B cell (primary cell): ENCODE results near the gene APBA3. TPM values are rescaled to one million over a fixed set of nuclear protein-coding genes. Genes with fewer than 3 reads are reported as not detected.

Experiments
- ATAC-seq: fragments of 200-7000 bp; cut with Tn5 transposase; one replicate; pipeline ENCODE4 v1.10.0; 2021; ENCODE audit warnings: low read depth, mild to moderate bottlenecking, moderate number of reproducible peaks, moderate library complexity
- CTCF ChIA-PET: fragments of 350-600 bp; sonication (Branson Sonifier 250); formaldehyde crosslinking; loops from one replicate; lab custom pipeline; 2021; ENCODE audit warnings: antibody characterized with exemption, inconsistent platforms; lab: Charles Lee
- POLR2A ChIA-PET: fragments of 350-600 bp; sonication (Branson Sonifier 250); formaldehyde crosslinking; loops from one replicate; lab custom pipeline; 2021; ENCODE audit warnings: antibody characterized with exemption; lab: Charles Lee
- DNase-seq: peaks from one replicate; pipeline ENCODE4 v3.0.0; 2013
- H2AFZ ChIP-seq: 2 replicates; pipeline ENCODE4 v1.6.1; 2012; ENCODE audit warnings: mild to moderate bottlenecking, low read depth, low read length; ENCODE audit not compliant: insufficient read depth, poor library complexity, severe bottlenecking
- H3K27ac ChIP-seq, 2 donors: 1 replicate in 1 of 2; 2 replicates in 1 of 2; pipeline ENCODE4 v1.5.1; 2012 to 2013; ENCODE audit warnings: low read length in 2 of 2, mild to moderate bottlenecking in 2 of 2, moderate library complexity in 1 of 2
- H3K27me3 ChIP-seq, 4 experiments: fragments of 200-600 bp in 1 of 4; sonication (generic) in 1 of 4; replicated peaks in 1 of 4; 1 replicate in 2 of 4; 2 replicates in 2 of 4; pipeline versions ENCODE4 v1.6.1 to v1.7.0; 2013 to 2016; ENCODE audit warnings: low read length in 3 of 4, mild to moderate bottlenecking in 2 of 4, mixed read lengths in 1 of 4, moderate library complexity in 1 of 4; ENCODE audit not compliant: insufficient read depth in 4 of 4, control insufficient read depth in 3 of 4; ENCODE audit errors: control extremely low read depth in 1 of 4
- H3K36me3 ChIP-seq, 2 experiments: replicated peaks in 1 of 2; 1 replicate in 1 of 2; 2 replicates in 1 of 2; pipeline versions ENCODE4 v1.6.1 to v1.7.1; 2013; ENCODE audit warnings: low read length in 1 of 2; ENCODE audit not compliant: insufficient read depth in 2 of 2, control insufficient read depth in 1 of 2; ENCODE audit errors: control extremely low read depth in 1 of 2, extremely low read depth in 1 of 2
- H3K4me1 ChIP-seq, 2 donors: fragments of 200-600 bp in 1 of 2; sonication (generic) in 1 of 2; 1 replicate in 1 of 2; 2 replicates in 1 of 2; pipeline versions ENCODE4 v1.5.1 to v1.6.1; 2013 to 2017; ENCODE audit warnings: low read length in 2 of 2; ENCODE audit not compliant: control insufficient read depth in 2 of 2, insufficient read depth in 2 of 2
- H3K4me2 ChIP-seq: replicated peaks from 2 replicates; pipeline ENCODE3; 2012; ENCODE audit warnings: mild to moderate bottlenecking, low read depth, low read length; ENCODE audit not compliant: poor library complexity, severe bottlenecking
- H3K4me3 ChIP-seq, 5 experiments: fragments of 200-600 bp in 1 of 5; sonication (generic) in 1 of 5; 1 replicate in 3 of 5; 2 replicates in 2 of 5; pipeline versions ENCODE4 v1.5.1 to v1.7.0; 2011 to 2016; ENCODE audit warnings: low read length in 4 of 5, mild to moderate bottlenecking in 4 of 5, low read depth in 2 of 5, control low read depth in 1 of 5, moderate library complexity in 1 of 5; ENCODE audit not compliant: insufficient read depth in 1 of 5; ENCODE audit errors: control extremely low read depth in 1 of 5, extremely low read depth in 1 of 5
- H3K79me2 ChIP-seq: fragments of 200-600 bp; sonication (generic); one replicate; pipeline ENCODE4 v1.6.0; 2016; ENCODE audit warnings: low read length; ENCODE audit not compliant: control insufficient read depth, insufficient read depth
- H3K9ac ChIP-seq: fragments of 200-600 bp; sonication (generic); 2 replicates; pipeline ENCODE4 v1.6.1; 2017; ENCODE audit warnings: mild to moderate bottlenecking, low read length, moderate library complexity
- H3K9me3 ChIP-seq, 3 donors: one replicate each; pipeline versions ENCODE4 v1.6.1 to v1.7.1; 2013; ENCODE audit warnings: low read length in 2 of 3; ENCODE audit not compliant: control insufficient read depth in 2 of 3, insufficient read depth in 1 of 3; ENCODE audit errors: control extremely low read depth in 1 of 3
- H4K20me1 ChIP-seq: 2 replicates; pipeline ENCODE4 v1.6.0; 2012; ENCODE audit warnings: mild to moderate bottlenecking, low read length; ENCODE audit not compliant: insufficient read depth, control insufficient read depth, poor library complexity, severe bottlenecking
- H3K27ac Mint-ChIP-seq: one replicate; pipeline ENCODE4 v1.8.0; 2021; ENCODE audit warnings: mixed read lengths
- H3K27me3 Mint-ChIP-seq: one replicate; pipeline ENCODE4 v1.8.0; 2021; ENCODE audit warnings: mixed read lengths
- H3K4me1 Mint-ChIP-seq: one replicate; pipeline ENCODE4 v1.8.0; 2021; ENCODE audit warnings: mixed read lengths
- H3K4me3 Mint-ChIP-seq: one replicate; pipeline ENCODE4 v1.8.0; 2021; ENCODE audit warnings: mixed read lengths
- H3K9me3 Mint-ChIP-seq: one replicate; pipeline ENCODE4 v1.8.0; 2022; ENCODE audit warnings: mixed read lengths; ENCODE audit not compliant: insufficient read depth
- EZH2 ChIP-seq: IDR thresholded peaks from 2 replicates; pipeline ENCODE4 v1.6.1; 2012; ENCODE audit warnings: borderline replicate concordance, low read depth, mild to moderate bottlenecking, moderate library complexity, low read length; ENCODE audit not compliant: insufficient read depth, poor library complexity, severe bottlenecking
- WGBS: methylation state at CpG from one replicate; pipeline ENCODE4 v1.1.5; 2013; ENCODE audit warnings: missing lambda C conversion rate; ENCODE audit not compliant: insufficient coverage; 5-methylcytosine and 5-hydroxymethylcytosine counted together
- intact Hi-C: fragments of 100-400 bp; cut with micrococcal nuclease; formaldehyde crosslinking; loops from one replicate; pipeline ENCODE4 v1.10.0; 2022
- polyA plus RNA-seq: library from polyadenylated mRNA; depleted of rRNA; stranded (reverse); fragments of >200 nt; gene quantifications from 2 replicates; pipeline ENCODE4 v1.2.3, GENCODE V29; 2012
- total RNA-seq, 2 donors: library from RNA; stranded (reverse); fragments of 120-200 nt in 1 of 2; gene quantifications; 1 replicate in 1 of 2; 2 replicates in 1 of 2; pipeline versions ENCODE4 v1.2.3 to v1.2.4, GENCODE V29; 2013 to 2022
- TF ChIP-seq, protein P1 (sequence below): fragments of 200-600 bp; IDR thresholded peaks from one replicate; pipeline ENCODE4 v1.8.0; 2022; ENCODE audit warnings: antibody characterized with exemption, mild to moderate bottlenecking

Gene APBA3
- total and polyA plus RNA-seq, 2 donors (not counting 1 experiment from before 2014, with no cell fraction given), result 61.4 to 91.2 TPM

DNA sequence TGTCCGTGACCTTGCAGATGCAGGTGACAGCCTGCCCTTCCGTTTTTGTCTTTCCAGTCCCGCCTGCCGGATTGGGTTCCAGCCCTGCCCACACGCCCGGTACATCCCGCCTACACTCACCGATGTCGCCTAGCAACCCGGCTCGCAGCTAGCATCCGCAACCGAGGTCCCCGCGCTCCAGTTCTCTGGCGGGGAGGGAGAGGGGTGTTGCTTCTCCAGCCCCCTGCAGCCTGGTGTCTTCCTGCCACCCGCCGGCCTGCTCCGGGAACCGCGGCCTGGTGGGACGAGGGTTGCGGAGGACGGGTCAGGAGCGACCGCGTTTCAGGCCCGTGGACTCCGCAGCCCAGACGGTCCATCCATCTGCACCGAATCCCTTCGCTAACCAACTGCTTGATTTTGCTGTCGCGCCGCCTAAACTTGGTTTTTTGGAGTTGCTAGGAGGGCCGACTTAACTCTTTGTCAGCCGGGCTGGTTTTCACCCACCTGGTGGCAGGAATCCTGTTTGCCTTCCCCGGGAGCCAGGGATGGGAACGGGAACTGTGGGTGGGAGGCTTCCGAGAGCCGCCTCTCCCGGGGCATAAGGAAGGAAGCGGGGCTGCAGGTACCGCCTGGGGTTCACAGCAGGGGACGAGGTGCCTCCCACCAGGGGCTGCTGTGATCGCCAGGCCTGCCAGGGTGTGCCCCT, 40.1 kb upstream of the APBA3 start:
- H3K9me3 ChIP-seq, result peaks cover 1 to 16% (median 5%) of the 10 kb centered on the region in 3 donors
- intact Hi-C loops, result no loop called here
- H3K27ac Mint-ChIP-seq, result peak overlapping the region; percentile 10

DNA sequence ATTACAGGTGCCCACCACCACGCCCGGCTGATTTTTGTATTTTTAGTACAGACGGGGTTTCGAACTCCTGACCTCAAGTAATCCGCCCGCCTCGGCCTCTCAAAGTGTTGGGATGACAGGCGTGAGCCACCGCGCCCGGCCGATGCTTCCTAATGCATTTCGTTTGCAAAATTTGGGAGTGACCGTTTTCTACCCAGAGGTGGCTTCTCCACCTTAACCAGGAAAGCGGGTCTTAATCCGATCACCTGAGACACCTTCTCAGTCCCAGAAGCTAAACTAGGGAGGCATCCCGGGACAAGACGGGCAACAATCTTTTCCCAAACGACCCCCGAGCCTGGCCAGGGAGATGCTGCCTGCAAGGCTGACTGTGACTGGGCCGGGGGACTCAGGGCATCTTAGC, 39.5 kb upstream of the APBA3 start:
- POLR2A ChIA-PET, result no interaction called here
- peaks cover 0 to 16% (median 7%) of the 10 kb centered on the region in 4 experiments for H3K27me3 ChIP-seq
- 46% methylated on average over 21 of the region's 21 CpGs for WGBS
- peaks cover 1 to 18% (median 11%) of the 10 kb centered on the region in 3 donors for H3K9me3 ChIP-seq
- Mint-ChIP-seq H3K9me3 (peaks cover 2% of the 10 kb centered on the region), H3K27ac (no peak overlapping the region), H3K4me3 (peak overlapping the region; percentile 64), H3K27me3 (peaks cover 13% of the 10 kb centered on the region), H3K4me1 (peaks cover 17% of the 10 kb centered on the region)
- DNase-seq, result no peak
- no peak for TF ChIP-seq EZH2
- TF ChIP-seq, protein P1, sequence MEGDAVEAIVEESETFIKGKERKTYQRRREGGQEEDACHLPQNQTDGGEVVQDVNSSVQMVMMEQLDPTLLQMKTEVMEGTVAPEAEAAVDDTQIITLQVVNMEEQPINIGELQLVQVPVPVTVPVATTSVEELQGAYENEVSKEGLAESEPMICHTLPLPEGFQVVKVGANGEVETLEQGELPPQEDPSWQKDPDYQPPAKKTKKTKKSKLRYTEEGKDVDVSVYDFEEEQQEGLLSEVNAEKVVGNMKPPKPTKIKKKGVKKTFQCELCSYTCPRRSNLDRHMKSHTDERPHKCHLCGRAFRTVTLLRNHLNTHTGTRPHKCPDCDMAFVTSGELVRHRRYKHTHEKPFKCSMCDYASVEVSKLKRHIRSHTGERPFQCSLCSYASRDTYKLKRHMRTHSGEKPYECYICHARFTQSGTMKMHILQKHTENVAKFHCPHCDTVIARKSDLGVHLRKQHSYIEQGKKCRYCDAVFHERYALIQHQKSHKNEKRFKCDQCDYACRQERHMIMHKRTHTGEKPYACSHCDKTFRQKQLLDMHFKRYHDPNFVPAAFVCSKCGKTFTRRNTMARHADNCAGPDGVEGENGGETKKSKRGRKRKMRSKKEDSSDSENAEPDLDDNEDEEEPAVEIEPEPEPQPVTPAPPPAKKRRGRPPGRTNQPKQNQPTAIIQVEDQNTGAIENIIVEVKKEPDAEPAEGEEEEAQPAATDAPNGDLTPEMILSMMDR, result no peak
- H3K4me2 ChIP-seq, result peak overlapping the region; percentile 76
- H3K79me2 ChIP-seq, result no peaks in the 10 kb centered on the region
- CTCF ChIA-PET, result no interaction called here
- ATAC-seq, result no peak
- H3K27ac ChIP-seq, result no peak overlapping the region
- H3K9ac ChIP-seq, result peak overlapping the region; percentile 40
- no peaks in the 10 kb centered on the region for H3K36me3 ChIP-seq
- peak overlapping the region; percentile 64 for H2AFZ ChIP-seq
- H4K20me1 ChIP-seq, result no peaks in the 10 kb centered on the region
- peaks cover 12 to 15% of the 10 kb centered on the region in 2 donors for H3K4me1 ChIP-seq
- intact Hi-C loops, result no loop called here
- peak overlapping the region in 3 of 5 experiments; percentile 27 to 60 (median 35) for H3K4me3 ChIP-seq

More for the DNA sequence above, 40.1 kb upstream of the APBA3 start:
- no peak for TF ChIP-seq EZH2
- TF ChIP-seq, protein P1, result no peak
- H3K27ac ChIP-seq, result no peak overlapping the region
- H3K9ac ChIP-seq, result peak overlapping the region; percentile 40
- peak overlapping the region; percentile 64 for H2AFZ ChIP-seq
- no peaks in the 10 kb centered on the region for H3K79me2 ChIP-seq
- Mint-ChIP-seq H3K27me3 (peaks cover 13% of the 10 kb centered on the region), H3K4me3 (peak overlapping the region; percentile 64), H3K4me1 (peaks cover 19% of the 10 kb centered on the region), H3K9me3 (peaks cover 2% of the 10 kb centered on the region)
- peak overlapping the region; percentile 76 for H3K4me2 ChIP-seq
- POLR2A ChIA-PET, result no interaction called here
- no peaks in the 10 kb centered on the region for H4K20me1 ChIP-seq
- H3K27me3 ChIP-seq, result peaks cover 0 to 16% (median 7%) of the 10 kb centered on the region in 4 experiments
- H3K36me3 ChIP-seq, result no peaks in the 10 kb centered on the region
- peaks cover 12 to 15% of the 10 kb centered on the region in 2 donors for H3K4me1 ChIP-seq
- DNase-seq (peak; percentile 66), ATAC-seq (peak; percentile 65)
- peak overlapping the region in 4 of 5 experiments; percentile 22 to 60 (median 31) for H3K4me3 ChIP-seq
- CTCF ChIA-PET, result no interaction called here
- 2% methylated on average over 43 of the region's 46 CpGs for WGBS
